Measurements from ENCODE around the gene LAMA2.

GRCh38 chr6:129175066-129175465 lies 292.1 kb downstream of the LAMA2 start:
- TF ChIP-seq CTCF (conservative IDR thresholded peaks at IDR 0.05; ENCODE audit: low read length) (no peak), EZH2phosphoT487 (IDR thresholded peaks at IDR 0.05; ENCODE audit: borderline replicate concordance) (no peak)
